Esophagus (tissue), 2 donors: Measurements from ENCODE around the gene TERB1. TPM values are rescaled to one million over a fixed set of nuclear protein-coding genes. Genes with fewer than 3 reads are reported as not detected.

ENCODE experiments used
- H3K27ac ChIP-seq, 2 donors: one replicate each; pipeline ENCODE4 v1.5.1; 2013; ENCODE audit warnings: low read depth in 2 of 2, mild to moderate bottlenecking in 2 of 2, inconsistent platforms in 1 of 2, low read length in 1 of 2, moderate library complexity in 1 of 2
- H3K27me3 ChIP-seq, 2 donors: one replicate each; pipeline ENCODE4 v1.6.1; 2013; ENCODE audit warnings: low read length in 2 of 2, control low read depth in 1 of 2, mild to moderate bottlenecking in 1 of 2; ENCODE audit not compliant: insufficient read depth in 2 of 2, control insufficient read depth in 1 of 2
- H3K36me3 ChIP-seq, 2 donors: one replicate each; pipeline ENCODE4 v1.6.1; 2013; ENCODE audit warnings: low read length in 1 of 2; ENCODE audit not compliant: control insufficient read depth in 2 of 2, insufficient read depth in 2 of 2
- H3K4me1 ChIP-seq, 2 donors: one replicate each; pipeline ENCODE4 v1.6.1; 2013; ENCODE audit warnings: low read length in 1 of 2; ENCODE audit not compliant: control insufficient read depth in 2 of 2, insufficient read depth in 2 of 2
- H3K4me3 ChIP-seq, 2 donors: one replicate each; pipeline ENCODE4 v1.5.1; 2013; ENCODE audit warnings: low read length in 2 of 2, mild to moderate bottlenecking in 2 of 2, low read depth in 1 of 2, moderate library complexity in 1 of 2
- H3K9me3 ChIP-seq, 2 donors: one replicate each; pipeline ENCODE4 v1.6.1; 2013; ENCODE audit warnings: mild to moderate bottlenecking in 2 of 2, low read depth in 1 of 2, low read length in 1 of 2, moderate library complexity in 1 of 2; ENCODE audit not compliant: control insufficient read depth in 2 of 2, insufficient read depth in 1 of 2
- WGBS, 2 donors: extraction: QIAGEN DNeasy Blood & Tissue Kit; methylation state at CpG; one replicate each; pipeline ENCODE4 v1.1.7; 2013; 5-methylcytosine and 5-hydroxymethylcytosine counted together
- polyA plus RNA-seq, 2 donors: library from polyadenylated mRNA; stranded (reverse); fragments of 200-250 nt; gene quantifications; one replicate each; pipeline ENCODE4 v1.2.3, GENCODE V29; 2013
- donor health status: healthy with polysubstance abuse.
- donor health status: Bipolar disorder and iron deficiency.

The TERB1 gene
- polyA plus RNA-seq, 2 donors: not detected

- no peak overlapping the region for H3K27ac ChIP-seq
- H3K9me3 ChIP-seq: peaks cover 0 to 2% of the 10 kb centered on the region in 2 donors
- 15 to 16% methylated on average over 10 of the region's 10 CpGs for WGBS, 2 donors
- peaks cover 0 to 9% of the 10 kb centered on the region in 2 donors for H3K27me3 ChIP-seq
- H3K36me3 ChIP-seq: no peaks in the 10 kb centered on the region
- peaks cover 7 to 8% of the 10 kb centered on the region in 2 donors for H3K4me1 ChIP-seq
- H3K4me3 ChIP-seq: peak overlapping the region in 1 of 2 donors; percentile 44
These were observed 43.7 kb upstream of the TERB1 start for GRCh38 chr16:66845080-66845410.

GRCh38 chr16:66844342-66845079 lies 43.1 kb upstream of the TERB1 start, which contains the start of gene CA7:
Gene CA7, plus strand, starts transcription at chr16:66844414. Its CDS starts 74 bp downstream, at chr16:66844488.
- peaks cover 0 to 2% of the 10 kb centered on the region in 2 donors for H3K9me3 ChIP-seq
- H3K4me3 ChIP-seq: peak within 1 kb of the TSS; percentile 31 to 44
- H3K36me3 ChIP-seq: no peaks in the 10 kb centered on the region
- peaks cover 0 to 9% of the 10 kb centered on the region in 2 donors for H3K27me3 ChIP-seq
- 1 to 2% methylated on average over 79 of the region's 79 CpGs for WGBS, 2 donors
- H3K27ac ChIP-seq: no peak within 1 kb of the TSS
- H3K4me1 ChIP-seq: peaks cover 7 to 8% of the 10 kb centered on the region in 2 donors

GRCh38 chr16:66844009-66844341 lies 42.6 kb upstream of the TERB1 start:
- WGBS, 2 donors: 15 to 23% methylated on average over 11 to 14 of the region's 14 CpGs

GRCh38 chr16:66843191-66843590 lies 41.8 kb upstream of the TERB1 start:
- Histone ChIP-seq H3K36me3 (no peaks in the 10 kb centered on the region), H3K9me3 (peaks cover 0 to 2% of the 10 kb centered on the region in 2 donors), H3K27me3 (peaks cover 0 to 9% of the 10 kb centered on the region in 2 donors), H3K4me1 (peaks cover 7 to 8% of the 10 kb centered on the region in 2 donors), H3K4me3 (no peak overlapping the region), H3K27ac (no peak overlapping the region)
- WGBS, 2 donors: 96 to 97% methylated on average over 2 of the region's 2 CpGs

More at GRCh38 chr16:66844009-66844341, 42.6 kb upstream of the TERB1 start:
- H3K27me3 ChIP-seq: peaks cover 0 to 9% of the 10 kb centered on the region in 2 donors
- peaks cover 0 to 2% of the 10 kb centered on the region in 2 donors for H3K9me3 ChIP-seq
- no peak overlapping the region for H3K27ac ChIP-seq
- H3K4me1 ChIP-seq: peaks cover 7 to 8% of the 10 kb centered on the region in 2 donors
- H3K4me3 ChIP-seq: peak overlapping the region in 1 of 2 donors; percentile 44
- H3K36me3 ChIP-seq: no peaks in the 10 kb centered on the region

GRCh38 chr16:66842765-66843164 lies 41.4 kb upstream of the TERB1 start:
- no peaks in the 10 kb centered on the region for H3K36me3 ChIP-seq
- no peak overlapping the region for H3K4me3 ChIP-seq
- 57 to 62% methylated on average over 7 of the region's 7 CpGs for WGBS, 2 donors
- no peak overlapping the region for H3K27ac ChIP-seq
- H3K27me3 ChIP-seq: peaks cover 0 to 9% of the 10 kb centered on the region in 2 donors
- H3K9me3 ChIP-seq: peaks cover 0 to 2% of the 10 kb centered on the region in 2 donors
- H3K4me1 ChIP-seq: peaks cover 7 to 8% of the 10 kb centered on the region in 2 donors

- H3K27me3 ChIP-seq: peaks cover 0 to 9% of the 10 kb centered on the region in 2 donors
- H3K4me1 ChIP-seq: peaks cover 7 to 8% of the 10 kb centered on the region in 2 donors
- H3K9me3 ChIP-seq: no peaks in the 10 kb centered on the region
- H3K4me3 ChIP-seq: no peak overlapping the region
- no peaks in the 10 kb centered on the region for H3K36me3 ChIP-seq
- WGBS, 2 donors: 83 to 89% methylated on average over 4 of the region's 4 CpGs
- H3K27ac ChIP-seq: no peak overlapping the region
These were observed 40.0 kb upstream of the TERB1 start for GRCh38 chr16:66841366-66841765.

GRCh38 chr16:66840883-66841282 lies 39.5 kb upstream of the TERB1 start:
- 50 to 57% methylated on average over 3 of the region's 3 CpGs for WGBS, 2 donors

GRCh38 chr16:66834746-66835145 lies 33.4 kb upstream of the TERB1 start:
- no peaks in the 10 kb centered on the region for H3K9me3 ChIP-seq
- peaks cover 0 to 2% of the 10 kb centered on the region in 2 donors for H3K4me1 ChIP-seq
- H3K4me3 ChIP-seq: no peak overlapping the region
- 84% methylated on average over 5 of the region's 5 CpGs for WGBS, 2 donors
- no peaks in the 10 kb centered on the region for H3K36me3 ChIP-seq
- no peak overlapping the region for H3K27ac ChIP-seq
- H3K27me3 ChIP-seq: no peaks in the 10 kb centered on the region

More at GRCh38 chr16:66840883-66841282, 39.5 kb upstream of the TERB1 start:
- peaks cover 7 to 8% of the 10 kb centered on the region in 2 donors for H3K4me1 ChIP-seq
- H3K36me3 ChIP-seq: no peaks in the 10 kb centered on the region
- no peak overlapping the region for H3K4me3 ChIP-seq
- H3K9me3 ChIP-seq: no peaks in the 10 kb centered on the region
- peaks cover 0 to 9% of the 10 kb centered on the region in 2 donors for H3K27me3 ChIP-seq
- no peak overlapping the region for H3K27ac ChIP-seq

GRCh38 chr16:66832661-66833305 lies 31.4 kb upstream of the TERB1 start:
- Histone ChIP-seq H3K9me3 (no peaks in the 10 kb centered on the region), H3K36me3 (no peaks in the 10 kb centered on the region), H3K27ac (no peak overlapping the region), H3K4me1 (peaks cover 2 to 4% of the 10 kb centered on the region in 2 donors), H3K27me3 (no peaks in the 10 kb centered on the region), H3K4me3 (no peak overlapping the region)
- WGBS, 2 donors: 72 to 73% methylated on average over 7 of the region's 7 CpGs
